PFSK-1 (cell line): ENCODE data around the gene PRPF18.

Experiments used
- FOXP2 ChIP-seq: optimal IDR thresholded peaks from 2 replicates; pipeline ENCODE3; 2011; ENCODE audit warnings: borderline replicate concordance, control low read depth, inconsistent platforms; ENCODE audit not compliant: insufficient read depth; ENCODE audit errors: extremely low read length, extremely low read depth
- POLR2AphosphoS5 ChIP-seq: IDR thresholded peaks from 2 replicates; pipeline ENCODE4 v1.6.1; 2012; ENCODE audit warnings: low read depth, mild to moderate bottlenecking, control low read depth, low read length, moderate library complexity
- REST ChIP-seq, 2 experiments: IDR thresholded peaks; 2 replicates each; pipeline versions ENCODE4 v1.6.1 to v1.8.0; 2011 to 2012; ENCODE audit warnings: low read depth in 2 of 2, low read length in 2 of 2, control low read depth in 1 of 2, inconsistent platforms in 1 of 2, mild to moderate bottlenecking in 1 of 2, moderate library complexity in 1 of 2; ENCODE audit not compliant: insufficient read depth in 1 of 2
- SIN3A ChIP-seq: IDR thresholded peaks from 2 replicates; pipeline ENCODE4 v1.6.1; 2012; ENCODE audit warnings: mild to moderate bottlenecking, low read length, moderate library complexity, borderline replicate concordance; ENCODE audit not compliant: insufficient read depth
- TAF1 ChIP-seq: IDR thresholded peaks from 2 replicates; pipeline ENCODE4 v1.6.1; 2012; ENCODE audit warnings: low read length, control low read depth, borderline replicate concordance; ENCODE audit not compliant: insufficient read depth

PRPF18 gene

GRCh38 chr10:13632884-13633440 is 46.2 kb downstream of the PRPF18 start:
- TF ChIP-seq POLR2AphosphoS5 (no peak), SIN3A (no peak), REST (IDR thresholded peaks at IDR 0.05; ENCODE audit: insufficient read depth in 1 of 2, low read depth in 2 of 2, low read length in 2 of 2) (no peak), TAF1 (no peak), FOXP2 (no peak)

DNA sequence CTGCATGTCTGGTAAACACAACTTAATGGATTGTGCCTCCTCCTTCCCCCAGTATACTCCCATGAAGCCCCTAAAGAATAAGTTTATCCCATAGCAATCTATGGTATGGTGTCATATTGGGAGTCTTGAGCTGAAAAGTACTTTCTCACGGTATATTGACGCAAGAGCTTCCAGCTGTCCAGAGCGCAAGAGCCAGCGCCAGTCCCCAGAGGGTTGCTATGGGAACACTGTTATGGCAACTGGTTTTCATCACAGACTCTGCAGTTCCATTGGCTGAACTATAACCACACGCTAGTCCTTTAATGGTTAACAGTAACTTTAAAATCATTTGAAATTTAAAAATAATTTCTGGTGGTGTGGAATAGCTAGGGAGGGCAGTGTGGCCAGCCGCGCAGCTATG is 46.9 kb downstream of the PRPF18 start:
- TF ChIP-seq POLR2AphosphoS5 = no peak
- TF ChIP-seq SIN3A = no peak
- TF ChIP-seq REST (IDR thresholded peaks at IDR 0.05; ENCODE audit: insufficient read depth in 1 of 2, low read depth in 2 of 2, low read length in 2 of 2) = no peak
- TF ChIP-seq FOXP2 = no peak
- no peak for TF ChIP-seq TAF1

DNA sequence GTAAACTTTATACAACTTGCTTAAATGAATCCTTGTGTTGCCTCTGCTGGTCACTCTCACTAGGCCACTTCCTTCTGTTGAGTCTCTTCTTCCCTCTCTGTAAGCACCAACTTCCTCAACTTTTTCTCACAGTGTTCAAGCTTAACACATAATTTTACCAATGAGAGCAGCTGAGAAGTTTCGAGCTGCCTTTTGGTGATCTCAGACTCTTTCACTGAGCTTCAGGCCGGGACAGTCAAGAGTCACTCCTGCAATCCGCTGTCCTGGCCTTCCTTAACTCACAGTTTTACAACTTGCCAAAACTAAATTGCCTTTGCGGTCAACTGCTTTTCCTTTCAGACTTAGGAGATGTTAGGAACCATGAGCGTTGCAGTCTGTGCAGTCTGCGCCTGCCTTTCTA is 47.4 kb downstream of the PRPF18 start:
- TF ChIP-seq TAF1 (no peak), POLR2AphosphoS5 (no peak), REST (IDR thresholded peaks at IDR 0.05; ENCODE audit: insufficient read depth in 1 of 2, low read depth in 2 of 2, low read length in 2 of 2) (no peak), FOXP2 (no peak), SIN3A (no peak)

DNA sequence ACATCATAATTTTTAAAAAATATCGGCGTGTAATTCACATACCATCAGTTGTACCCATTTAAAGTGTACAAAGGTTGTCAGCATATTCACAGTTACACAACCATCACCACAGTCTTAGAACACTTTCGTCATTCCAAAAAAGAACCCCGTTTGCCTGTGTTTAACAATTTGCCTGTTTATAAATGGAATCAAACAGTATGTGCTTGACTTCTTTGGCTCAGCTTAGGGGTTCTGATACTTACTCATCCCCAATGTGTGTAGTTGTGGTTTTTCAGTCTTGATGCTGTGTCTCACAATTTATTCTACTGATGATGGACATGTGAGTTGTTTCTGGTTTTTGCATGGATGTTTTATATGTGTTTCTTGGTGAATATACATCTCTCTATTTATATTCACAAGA is 50.0 kb downstream of the PRPF18 start:
- TF ChIP-seq FOXP2 = no peak
- TF ChIP-seq POLR2AphosphoS5 = no peak
- TF ChIP-seq SIN3A = no peak
- no peak for TF ChIP-seq REST (IDR thresholded peaks at IDR 0.05; ENCODE audit: insufficient read depth in 1 of 2, low read depth in 2 of 2, low read length in 2 of 2)
- TF ChIP-seq TAF1 = no peak

DNA sequence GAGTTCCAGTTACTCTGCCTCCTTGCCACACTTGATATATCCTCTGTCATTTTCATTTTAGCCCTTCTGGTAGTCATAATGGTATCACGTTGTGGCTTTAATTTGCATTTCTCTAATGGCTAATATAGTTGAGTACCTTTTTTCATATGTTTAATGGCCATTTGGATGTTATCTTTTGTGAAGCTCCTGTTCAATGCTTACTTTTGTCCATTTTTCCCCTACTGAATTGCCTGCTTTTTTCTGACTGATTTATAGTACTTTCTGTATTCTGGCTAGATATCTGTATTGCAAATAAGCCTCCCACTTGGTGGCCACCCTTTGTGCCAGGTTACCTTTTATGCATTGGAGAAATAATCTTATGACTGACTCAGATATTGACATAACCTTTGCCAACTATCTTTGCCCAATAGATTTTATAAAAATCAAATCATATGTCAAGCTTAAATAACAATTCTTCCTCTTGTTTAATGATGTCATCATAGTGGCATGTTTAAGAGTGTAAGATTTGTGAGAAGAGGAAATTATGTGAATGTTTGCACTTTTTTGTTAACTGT is 50.6 kb downstream of the PRPF18 start:
- TF ChIP-seq FOXP2 = no peak
- no peak for TF ChIP-seq REST (IDR thresholded peaks at IDR 0.05; ENCODE audit: insufficient read depth in 1 of 2, low read depth in 2 of 2, low read length in 2 of 2)
- no peak for TF ChIP-seq TAF1
- TF ChIP-seq SIN3A = no peak
- TF ChIP-seq POLR2AphosphoS5 = no peak
